Fibroblast of lung (primary cell): ENCODE results near the gene CHAF1B. TPM values are rescaled to one million over a fixed set of nuclear protein-coding genes. Genes with fewer than 3 reads are reported as not detected.

Experiments used
- DNase-seq, 2 donors: peaks; one replicate each; pipeline versions ENCODE4 v3.0.0 to v3.0.0-alpha.2; 2010; ENCODE audit warnings: low read depth in 2 of 2
- H2AFZ ChIP-seq: 2 replicates; pipeline ENCODE4 v1.5.1; 2012; ENCODE audit warnings: low read length, control low read depth, inconsistent platforms
- H3K27ac ChIP-seq: 2 replicates; pipeline ENCODE4 v1.5.1; 2011; ENCODE audit warnings: low read length, control low read depth; ENCODE audit not compliant: insufficient read depth
- H3K27me3 ChIP-seq: 2 replicates; pipeline ENCODE4 v1.5.1; 2011; ENCODE audit warnings: mild to moderate bottlenecking, low read length; ENCODE audit not compliant: control insufficient read depth, insufficient read depth
- H3K36me3 ChIP-seq: 2 replicates; pipeline ENCODE4 v1.5.1; 2011; ENCODE audit warnings: low read length; ENCODE audit not compliant: control insufficient read depth, insufficient read depth
- H3K4me1 ChIP-seq: 2 replicates; pipeline ENCODE4 v1.5.1; 2011; ENCODE audit warnings: low read length; ENCODE audit not compliant: control insufficient read depth, insufficient read depth; ENCODE audit errors: extremely low read depth
- H3K4me2 ChIP-seq: 2 replicates; pipeline ENCODE4 v1.5.1; 2011; ENCODE audit warnings: low read length, control low read depth; ENCODE audit not compliant: insufficient read depth; ENCODE audit errors: extremely low read depth
- H3K4me3 ChIP-seq, 4 experiments: fragments of 200-600 bp in 1 of 4; sonication (generic) in 1 of 4; replicated peaks in 1 of 4; 2 replicates each; pipeline ENCODE4 v1.5.1; 2011 to 2016; ENCODE audit warnings: low read length in 4 of 4, low read depth in 3 of 4, mild to moderate bottlenecking in 3 of 4, control low read depth in 2 of 4, inconsistent platforms in 1 of 4, mixed read lengths in 1 of 4; ENCODE audit not compliant: insufficient read depth in 1 of 4; ENCODE audit errors: control extremely low read depth in 1 of 4
- H3K79me2 ChIP-seq: 2 replicates; pipeline ENCODE4 v1.5.1; 2012; ENCODE audit warnings: mild to moderate bottlenecking, low read length, inconsistent platforms; ENCODE audit not compliant: control insufficient read depth, insufficient read depth
- H3K9ac ChIP-seq: 2 replicates; pipeline ENCODE4 v1.5.1; 2011; ENCODE audit warnings: mild to moderate bottlenecking, low read length, control low read depth; ENCODE audit not compliant: insufficient read depth
- H3K9me3 ChIP-seq: 2 replicates; pipeline ENCODE4 v1.5.1; 2012; ENCODE audit warnings: low read depth, low read length; ENCODE audit not compliant: control insufficient read depth, insufficient read depth
- H4K20me1 ChIP-seq: 2 replicates; pipeline ENCODE4 v1.5.1; 2011; ENCODE audit warnings: low read length; ENCODE audit not compliant: control insufficient read depth, insufficient read depth; ENCODE audit errors: extremely low read depth
- EZH2 ChIP-seq: IDR thresholded peaks from 2 replicates; pipeline ENCODE4 v1.5.1; 2012; ENCODE audit warnings: low read length, control low read depth, mild to moderate bottlenecking; ENCODE audit errors: missing control alignments
- polyA plus RNA-seq, 2 donors: library from polyadenylated mRNA; depleted of rRNA in 1 of 2; stranded (reverse) in 1 of 2; unstranded in 1 of 2; fragments of >200 nt; gene quantifications; 2 replicates each; pipeline ENCODE4 v1.2.1, GENCODE V29; 2011 to 2012; ENCODE audit warnings: missing spikeins in 1 of 2
- total RNA-seq: library from RNA; depleted of rRNA; stranded (reverse); fragments of >200 nt; gene quantifications from 2 replicates; pipeline ENCODE4 v1.2.1, GENCODE V29; 2014
- TF ChIP-seq, protein P1 (sequence below), 2 donors: IDR thresholded peaks in 1 of 2; conservative IDR thresholded peaks in 1 of 2; 1 replicate in 1 of 2; 2 replicates in 1 of 2; pipeline ENCODE4 v1.5.1; 2011 to 2012; ENCODE audit warnings: low read length in 2 of 2, control low read depth in 1 of 2, inconsistent platforms in 1 of 2, low read depth in 1 of 2, mild to moderate bottlenecking in 1 of 2

CHAF1B gene
- total and polyA plus RNA-seq, 2 donors (not counting 1 experiment from before 2014, with no cell fraction given): 0.99 to 5.2 TPM

DNA sequence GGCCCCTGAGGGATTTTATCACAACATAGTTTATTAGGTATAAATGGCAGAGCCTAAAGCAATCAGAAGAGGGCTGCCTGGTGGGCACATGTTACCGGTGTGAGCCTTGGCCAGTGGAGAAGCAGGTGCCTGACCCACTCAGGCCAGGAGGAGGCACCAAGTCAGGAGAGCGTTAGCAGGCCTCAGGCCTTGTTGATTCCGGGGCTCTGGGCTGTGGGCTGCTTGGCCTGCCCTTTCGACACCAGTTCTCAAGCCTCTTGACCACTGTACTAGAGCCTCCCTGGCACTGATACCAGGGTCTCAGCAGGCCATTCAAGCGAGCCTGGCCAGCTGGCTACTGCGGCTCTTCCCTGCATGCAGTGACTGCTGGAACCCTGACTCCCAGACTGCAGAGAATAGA lies 73.9 kb downstream of the CHAF1B start:
- Histone ChIP-seq H3K36me3 (no peaks in the 10 kb centered on the region), H3K79me2 (no peaks in the 10 kb centered on the region), H3K4me3 (no peak overlapping the region), H3K27me3 (no peaks in the 10 kb centered on the region), H3K27ac (no peak overlapping the region), H2AFZ (no peak overlapping the region), H4K20me1 (no peaks in the 10 kb centered on the region), H3K9me3 (no peaks in the 10 kb centered on the region), H3K9ac (no peak overlapping the region), H3K4me1 (no peaks in the 10 kb centered on the region), H3K4me2 (no peak overlapping the region)
- TF ChIP-seq EZH2: no peak
- TF ChIP-seq, protein P1, sequence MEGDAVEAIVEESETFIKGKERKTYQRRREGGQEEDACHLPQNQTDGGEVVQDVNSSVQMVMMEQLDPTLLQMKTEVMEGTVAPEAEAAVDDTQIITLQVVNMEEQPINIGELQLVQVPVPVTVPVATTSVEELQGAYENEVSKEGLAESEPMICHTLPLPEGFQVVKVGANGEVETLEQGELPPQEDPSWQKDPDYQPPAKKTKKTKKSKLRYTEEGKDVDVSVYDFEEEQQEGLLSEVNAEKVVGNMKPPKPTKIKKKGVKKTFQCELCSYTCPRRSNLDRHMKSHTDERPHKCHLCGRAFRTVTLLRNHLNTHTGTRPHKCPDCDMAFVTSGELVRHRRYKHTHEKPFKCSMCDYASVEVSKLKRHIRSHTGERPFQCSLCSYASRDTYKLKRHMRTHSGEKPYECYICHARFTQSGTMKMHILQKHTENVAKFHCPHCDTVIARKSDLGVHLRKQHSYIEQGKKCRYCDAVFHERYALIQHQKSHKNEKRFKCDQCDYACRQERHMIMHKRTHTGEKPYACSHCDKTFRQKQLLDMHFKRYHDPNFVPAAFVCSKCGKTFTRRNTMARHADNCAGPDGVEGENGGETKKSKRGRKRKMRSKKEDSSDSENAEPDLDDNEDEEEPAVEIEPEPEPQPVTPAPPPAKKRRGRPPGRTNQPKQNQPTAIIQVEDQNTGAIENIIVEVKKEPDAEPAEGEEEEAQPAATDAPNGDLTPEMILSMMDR (conservative IDR thresholded peaks at IDR 0.05 in 1 of 2, IDR thresholded peaks at IDR 0.05 in 1 of 2; ENCODE audit: low read depth in 1 of 2, low read length in 2 of 2): no peak
- no peak for DNase-seq

DNA sequence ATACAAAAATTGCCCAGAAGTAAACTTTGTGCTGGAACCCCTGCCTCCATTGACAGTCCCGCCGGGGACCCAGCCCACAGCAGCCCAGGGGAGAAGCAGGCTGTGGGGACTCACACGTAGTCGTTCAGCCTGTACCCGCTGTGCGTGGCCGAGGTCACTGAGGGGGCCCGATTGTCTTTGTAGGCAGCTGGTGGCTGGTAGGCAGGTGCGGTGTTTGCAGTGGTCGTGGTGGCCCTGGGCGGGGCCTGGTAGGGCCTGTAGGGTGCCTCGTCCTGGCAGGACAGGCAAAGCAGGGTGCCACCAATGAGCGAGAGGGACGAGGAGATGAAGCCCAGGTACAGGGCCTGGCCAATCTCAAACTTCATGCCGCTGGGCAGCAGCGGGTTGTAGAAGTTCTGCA lies 75.7 kb downstream of the CHAF1B start:
- TF ChIP-seq EZH2: no peak
- TF ChIP-seq, protein P1 (conservative IDR thresholded peaks at IDR 0.05 in 1 of 2, IDR thresholded peaks at IDR 0.05 in 1 of 2; ENCODE audit: low read depth in 1 of 2, low read length in 2 of 2): no peak
- Histone ChIP-seq H3K9ac (no peak overlapping the region), H3K36me3 (no peaks in the 10 kb centered on the region), H2AFZ (no peak overlapping the region), H3K9me3 (no peaks in the 10 kb centered on the region), H3K4me2 (no peak overlapping the region), H3K27me3 (no peaks in the 10 kb centered on the region), H3K27ac (no peak overlapping the region), H3K4me3 (no peak overlapping the region), H4K20me1 (no peaks in the 10 kb centered on the region), H3K4me1 (no peaks in the 10 kb centered on the region), H3K79me2 (no peaks in the 10 kb centered on the region)
- DNase-seq: no peak

DNA sequence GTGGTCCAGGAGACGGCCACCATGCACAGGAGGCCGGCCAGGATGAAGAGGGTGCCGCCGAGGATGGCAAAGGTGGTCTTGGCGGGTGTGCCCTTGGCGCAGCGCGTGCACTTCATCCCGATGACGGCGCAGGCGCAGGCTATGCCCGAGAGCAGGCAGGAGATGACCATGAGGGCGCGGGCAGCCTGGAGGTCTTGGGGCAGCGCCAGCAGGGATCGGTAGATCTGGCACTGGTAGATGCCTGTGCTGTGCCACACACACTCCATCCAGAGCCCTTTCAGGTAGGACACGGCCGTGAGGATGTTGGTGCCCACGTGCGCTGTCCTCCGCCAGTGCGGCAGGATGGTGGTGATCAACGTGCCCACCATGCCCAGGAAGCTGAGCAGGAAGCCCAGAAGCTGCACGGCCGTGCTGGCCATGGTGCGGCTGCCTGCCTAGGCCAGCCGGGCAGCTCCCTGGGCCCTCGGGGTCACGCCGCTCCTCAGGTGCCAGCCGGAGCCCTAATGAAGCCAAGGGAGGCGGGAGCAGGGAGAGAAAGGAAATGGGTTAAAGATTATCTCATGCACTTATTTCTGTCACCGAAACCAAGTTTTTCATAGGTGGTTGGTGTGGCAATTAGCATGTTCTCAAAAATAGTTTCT lies 76.2 kb downstream of the CHAF1B start:
- no peaks in the 10 kb centered on the region for H4K20me1 ChIP-seq
- no peaks in the 10 kb centered on the region for H3K4me1 ChIP-seq
- no peak for DNase-seq
- H3K4me2 ChIP-seq: no peak overlapping the region
- H3K36me3 ChIP-seq: no peaks in the 10 kb centered on the region
- no peak overlapping the region for H3K9ac ChIP-seq
- no peaks in the 10 kb centered on the region for H3K9me3 ChIP-seq
- TF ChIP-seq, protein P1 (conservative IDR thresholded peaks at IDR 0.05 in 1 of 2, IDR thresholded peaks at IDR 0.05 in 1 of 2; ENCODE audit: low read depth in 1 of 2, low read length in 2 of 2): no peak
- TF ChIP-seq EZH2: no peak
- no peaks in the 10 kb centered on the region for H3K27me3 ChIP-seq
- H2AFZ ChIP-seq: no peak overlapping the region
- no peak overlapping the region for H3K4me3 ChIP-seq
- no peaks in the 10 kb centered on the region for H3K79me2 ChIP-seq
- H3K27ac ChIP-seq: no peak overlapping the region
